Astrocyte (in vitro differentiated cells and primary cell): ENCODE data around the gene PRKAG3.

Source experiments
- CTCF ChIP-seq: IDR thresholded peaks from 2 replicates; pipeline ENCODE4 v1.5.1; 2011; ENCODE audit warnings: low read depth, mild to moderate bottlenecking, inconsistent platforms, low read length, moderate library complexity; ENCODE audit not compliant: insufficient read depth
- EZH2 ChIP-seq: IDR thresholded peaks from 2 replicates; pipeline ENCODE4 v1.6.1; 2012; ENCODE audit warnings: mild to moderate bottlenecking, low read length, inconsistent platforms; ENCODE audit not compliant: insufficient read depth

- TF ChIP-seq CTCF (no peak), EZH2 (no peak)
These were observed 49.1 kb downstream of the PRKAG3 start for GRCh38 chr2:218782528-218782844.
